Measurements from ENCODE around the gene CCAR1. TPM values are rescaled to one million over a fixed set of nuclear protein-coding genes. Genes with fewer than 3 reads are reported as not detected.

The CCAR1 gene
- total and polyA plus RNA-seq, 2 of the 13 experiments (the other 11 are each of a cell fraction or from before 2014, with no cell fraction given) = 74.5 to 81.6 TPM

DNA sequence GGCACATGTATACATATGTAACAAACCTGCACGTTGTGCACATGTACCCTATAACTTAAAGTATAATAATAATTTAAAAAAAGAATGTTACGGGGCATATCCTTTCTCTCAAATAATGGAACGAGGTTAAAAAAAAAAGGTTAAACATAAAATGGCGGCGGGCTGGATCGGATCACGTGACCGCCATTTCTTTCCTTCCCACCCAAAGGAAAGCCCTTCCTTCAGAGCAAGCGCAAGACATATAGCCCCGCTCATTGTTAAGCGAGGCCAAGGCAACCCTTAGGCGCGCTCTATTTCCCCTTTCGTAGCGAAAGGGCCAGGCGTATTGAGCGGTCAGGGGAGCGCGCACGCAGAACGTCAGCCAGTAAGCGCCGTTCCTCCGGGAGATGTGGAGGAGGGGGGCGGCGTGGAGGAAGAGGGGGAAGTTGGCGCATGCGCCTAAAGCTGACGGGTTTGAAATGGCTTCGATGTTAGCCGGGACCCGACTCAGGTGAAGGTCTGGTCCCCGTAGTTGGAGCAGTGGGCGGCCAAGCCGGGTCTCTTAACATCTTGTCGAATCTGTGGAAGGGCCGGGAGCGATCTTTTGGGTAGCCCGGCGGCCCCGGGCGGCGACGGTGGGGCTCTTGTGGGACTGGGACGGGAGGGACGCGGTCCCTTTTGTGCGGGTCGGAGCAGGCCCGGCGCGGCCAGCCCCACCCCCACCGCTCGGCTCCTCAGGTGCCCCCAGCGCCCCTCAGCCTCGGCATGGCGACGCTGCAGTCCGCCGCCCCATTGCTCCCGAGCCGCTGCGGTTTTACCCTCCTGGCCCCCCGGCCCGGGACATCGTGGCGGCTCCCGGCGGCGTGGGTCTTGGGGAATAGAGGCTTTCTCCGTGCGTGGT lies at the start of gene CCAR1 (continued):
- TF ChIP-seq, protein P1, sequence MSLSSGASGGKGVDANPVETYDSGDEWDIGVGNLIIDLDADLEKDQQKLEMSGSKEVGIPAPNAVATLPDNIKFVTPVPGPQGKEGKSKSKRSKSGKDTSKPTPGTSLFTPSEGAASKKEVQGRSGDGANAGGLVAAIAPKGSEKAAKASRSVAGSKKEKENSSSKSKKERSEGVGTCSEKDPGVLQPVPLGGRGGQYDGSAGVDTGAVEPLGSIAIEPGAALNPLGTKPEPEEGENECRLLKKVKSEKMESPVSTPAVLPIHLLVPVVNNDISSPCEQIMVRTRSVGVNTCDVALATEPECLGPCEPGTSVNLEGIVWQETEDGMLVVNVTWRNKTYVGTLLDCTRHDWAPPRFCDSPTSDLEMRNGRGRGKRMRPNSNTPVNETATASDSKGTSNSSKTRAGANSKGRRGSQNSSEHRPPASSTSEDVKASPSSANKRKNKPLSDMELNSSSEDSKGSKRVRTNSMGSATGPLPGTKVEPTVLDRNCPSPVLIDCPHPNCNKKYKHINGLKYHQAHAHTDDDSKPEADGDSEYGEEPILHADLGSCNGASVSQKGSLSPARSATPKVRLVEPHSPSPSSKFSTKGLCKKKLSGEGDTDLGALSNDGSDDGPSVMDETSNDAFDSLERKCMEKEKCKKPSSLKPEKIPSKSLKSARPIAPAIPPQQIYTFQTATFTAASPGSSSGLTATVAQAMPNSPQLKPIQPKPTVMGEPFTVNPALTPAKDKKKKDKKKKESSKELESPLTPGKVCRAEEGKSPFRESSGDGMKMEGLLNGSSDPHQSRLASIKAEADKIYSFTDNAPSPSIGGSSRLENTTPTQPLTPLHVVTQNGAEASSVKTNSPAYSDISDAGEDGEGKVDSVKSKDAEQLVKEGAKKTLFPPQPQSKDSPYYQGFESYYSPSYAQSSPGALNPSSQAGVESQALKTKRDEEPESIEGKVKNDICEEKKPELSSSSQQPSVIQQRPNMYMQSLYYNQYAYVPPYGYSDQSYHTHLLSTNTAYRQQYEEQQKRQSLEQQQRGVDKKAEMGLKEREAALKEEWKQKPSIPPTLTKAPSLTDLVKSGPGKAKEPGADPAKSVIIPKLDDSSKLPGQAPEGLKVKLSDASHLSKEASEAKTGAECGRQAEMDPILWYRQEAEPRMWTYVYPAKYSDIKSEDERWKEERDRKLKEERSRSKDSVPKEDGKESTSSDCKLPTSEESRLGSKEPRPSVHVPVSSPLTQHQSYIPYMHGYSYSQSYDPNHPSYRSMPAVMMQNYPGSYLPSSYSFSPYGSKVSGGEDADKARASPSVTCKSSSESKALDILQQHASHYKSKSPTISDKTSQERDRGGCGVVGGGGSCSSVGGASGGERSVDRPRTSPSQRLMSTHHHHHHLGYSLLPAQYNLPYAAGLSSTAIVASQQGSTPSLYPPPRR (CRISPR knock-in tag; IDR thresholded peaks at IDR 0.05; ENCODE audit: borderline replicate concordance) = no peak
- no peak; the same call in 1 of the 2 replicates for TF ChIP-seq ZNF800 (CRISPR knock-in tag; IDR thresholded peaks at IDR 0.05)
- TF ChIP-seq SP140L (CRISPR knock-in tag; IDR thresholded peaks at IDR 0.05; ENCODE audit: borderline replicate concordance) = no peak
- no peak for TF ChIP-seq MBD4 (IDR thresholded peaks at IDR 0.05; ENCODE audit: borderline replicate concordance, low read length)
- TF ChIP-seq ZNF766 (CRISPR knock-in tag; IDR thresholded peaks at IDR 0.05; ENCODE audit: borderline replicate concordance) = 0 out of 2 replicates have a peak, but pooled peaks have one; percentile 35
- TF ChIP-seq GTF2F1 (IDR thresholded peaks at IDR 0.05; ENCODE audit: low read length) = no peak
- no peak for TF ChIP-seq ZNF253 (CRISPR knock-in tag; IDR thresholded peaks at IDR 0.05; ENCODE audit: borderline replicate concordance)
- TF ChIP-seq ZNF557 (CRISPR knock-in tag; IDR thresholded peaks at IDR 0.05) = no peak
- no peak for TF ChIP-seq ZMYM3 (CRISPR knock-in tag; IDR thresholded peaks at IDR 0.05)
- TF ChIP-seq, protein P2, sequence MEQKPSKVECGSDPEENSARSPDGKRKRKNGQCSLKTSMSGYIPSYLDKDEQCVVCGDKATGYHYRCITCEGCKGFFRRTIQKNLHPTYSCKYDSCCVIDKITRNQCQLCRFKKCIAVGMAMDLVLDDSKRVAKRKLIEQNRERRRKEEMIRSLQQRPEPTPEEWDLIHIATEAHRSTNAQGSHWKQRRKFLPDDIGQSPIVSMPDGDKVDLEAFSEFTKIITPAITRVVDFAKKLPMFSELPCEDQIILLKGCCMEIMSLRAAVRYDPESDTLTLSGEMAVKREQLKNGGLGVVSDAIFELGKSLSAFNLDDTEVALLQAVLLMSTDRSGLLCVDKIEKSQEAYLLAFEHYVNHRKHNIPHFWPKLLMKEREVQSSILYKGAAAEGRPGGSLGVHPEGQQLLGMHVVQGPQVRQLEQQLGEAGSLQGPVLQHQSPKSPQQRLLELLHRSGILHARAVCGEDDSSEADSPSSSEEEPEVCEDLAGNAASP (CRISPR knock-in tag; IDR thresholded peaks at IDR 0.05; ENCODE audit: borderline replicate concordance) = peak; percentile 49; the same call in 1 of the 2 replicates
- TF ChIP-seq REST (IDR thresholded peaks at IDR 0.05; ENCODE audit: borderline replicate concordance in 1 of 2, low read depth in 1 of 2, low read length in 2 of 2) = 0 out of 4 replicates have a peak, but pooled peaks of 1 of the 2 experiments have one; percentile 10
- 0 out of 2 replicates have a peak, but pooled peaks have one; percentile 23 for TF ChIP-seq TEAD2 (CRISPR knock-in tag; IDR thresholded peaks at IDR 0.05)
- TF ChIP-seq KAT7 (CRISPR knock-in tag; IDR thresholded peaks at IDR 0.05; ENCODE audit: borderline replicate concordance) = peak; percentile 88
- peak; percentile 52; the same call in 1 of the 2 replicates for TF ChIP-seq ZNF776 (CRISPR knock-in tag; IDR thresholded peaks at IDR 0.05)
- TF ChIP-seq CENPBD1 (CRISPR knock-in tag; IDR thresholded peaks at IDR 0.05; ENCODE audit: borderline replicate concordance, low read depth) = no peak

Data from HepG2 (cell line).